SK-N-SH (cell line): ENCODE results near the gene GALNT17. TPM values are rescaled to one million over a fixed set of nuclear protein-coding genes. Genes with fewer than 3 reads are reported as not detected.

Experiments used
- CTCF ChIA-PET: fragments of 300-600, 350-600 bp; formaldehyde crosslinking; extraction: SDS; loops from one replicate; lab custom pipeline; 2021; lab: Yijun Ruan, JAX
- POLR2A ChIA-PET: fragments of 350-600 bp; sonication (Branson Sonifier 250); formaldehyde crosslinking; extraction: SDS; loops from one replicate; lab custom pipeline; 2020; ENCODE audit warnings: antibody characterized with exemption, inconsistent platforms; lab: Yijun Ruan, JAX
- DNase-seq: peaks from one replicate; pipeline ENCODE4 v3.0.0; 2012
- H2AFZ ChIP-seq: fragments of 200-600 bp; sonication (generic); 2 replicates; pipeline ENCODE4 v1.8.1; 2016; ENCODE audit warnings: antibody characterized with exemption, mild to moderate bottlenecking, low read depth
- H3F3A ChIP-seq: fragments of 200-600 bp; sonication (generic); replicated peaks from 2 replicates; pipeline ENCODE3; 2016; ENCODE audit warnings: antibody characterized with exemption, mild to moderate bottlenecking; ENCODE audit not compliant: insufficient read depth
- H3K27ac ChIP-seq, 2 experiments: fragments of 200-500 bp in 1 of 2; fragments of 200-600 bp in 1 of 2; sonication (Bioruptor generic) in 1 of 2; sonication (generic), shearing (Covaris generic) in 1 of 2; 2 replicates each; pipeline versions ENCODE4 v1.5.1 to v1.6.1; 2014 to 2016; ENCODE audit warnings: low read depth in 2 of 2, inconsistent platforms in 1 of 2, low read length in 1 of 2, mild to moderate bottlenecking in 1 of 2, mixed read lengths in 1 of 2
- H3K27me3 ChIP-seq: fragments of 200-600 bp; sonication (generic), shearing (Covaris generic); 2 replicates; pipeline ENCODE4 v1.6.1; 2016; ENCODE audit warnings: mixed run types; ENCODE audit not compliant: insufficient read depth
- H3K36me3 ChIP-seq, 2 experiments: fragments of 200-500 bp in 1 of 2; fragments of 200-600 bp in 1 of 2; sonication (Bioruptor generic) in 1 of 2; sonication (generic) in 1 of 2; replicated peaks in 1 of 2; 2 replicates each; pipeline versions ENCODE3 to v1.5.1; 2014 to 2016; ENCODE audit warnings: low read length in 1 of 2, mild to moderate bottlenecking in 1 of 2; ENCODE audit not compliant: insufficient read depth in 2 of 2, control insufficient read depth in 1 of 2
- H3K4me1 ChIP-seq, 2 experiments: fragments of 200-500 bp in 1 of 2; fragments of 200-600 bp in 1 of 2; sonication (Bioruptor generic) in 1 of 2; sonication (generic), shearing (Covaris generic) in 1 of 2; 2 replicates each; pipeline versions ENCODE4 v1.5.1 to v1.6.1; 2014 to 2016; ENCODE audit warnings: low read depth in 1 of 2, low read length in 1 of 2, mixed run types in 1 of 2; ENCODE audit not compliant: insufficient read depth in 2 of 2, control insufficient read depth in 1 of 2
- H3K4me2 ChIP-seq: fragments of 200-600 bp; sonication (generic), shearing (Covaris generic); 2 replicates; pipeline ENCODE4 v1.6.1; 2017; ENCODE audit warnings: mixed run types
- H3K4me3 ChIP-seq, 2 experiments: fragments of 200-500 bp in 1 of 2; fragments of 200-600 bp in 1 of 2; sonication (Bioruptor generic) in 1 of 2; sonication (generic), shearing (Covaris generic) in 1 of 2; 2 replicates each; pipeline versions ENCODE4 v1.5.1 to v1.8.1; 2014 to 2016; ENCODE audit warnings: low read depth in 2 of 2, inconsistent platforms in 1 of 2, low read length in 1 of 2, mild to moderate bottlenecking in 1 of 2, mixed read lengths in 1 of 2, moderate library complexity in 1 of 2
- H3K79me2 ChIP-seq: fragments of 200-600 bp; sonication (generic); 2 replicates; pipeline ENCODE4 v1.8.1; 2017; ENCODE audit warnings: mild to moderate bottlenecking; ENCODE audit not compliant: insufficient read depth
- H3K9ac ChIP-seq: fragments of 200-600 bp; sonication (generic); 2 replicates; pipeline ENCODE4 v1.6.1; 2017; ENCODE audit warnings: mixed run types
- H3K9me2 ChIP-seq: fragments of 200-600 bp; sonication (generic); 2 replicates; pipeline ENCODE4 v1.6.1; 2017; ENCODE audit warnings: mixed run types
- H3K9me3 ChIP-seq: fragments of 200-600 bp; sonication (generic); 2 replicates; pipeline ENCODE4 v1.6.1; 2017; ENCODE audit warnings: mixed run types, mild to moderate bottlenecking, moderate library complexity
- H4K20me1 ChIP-seq: fragments of 200-600 bp; sonication (generic); 2 replicates; pipeline ENCODE4 v1.6.1; 2017; ENCODE audit warnings: mild to moderate bottlenecking, mixed run types; ENCODE audit not compliant: insufficient read depth
- CTCF ChIP-seq: fragments of 200-600 bp; sonication (generic); IDR thresholded peaks from 2 replicates; pipeline ENCODE4 v1.6.1; 2017; ENCODE audit warnings: antibody characterized with exemption, mild to moderate bottlenecking, moderate library complexity
- EZH2phosphoT487 ChIP-seq: fragments of 200-600 bp; sonication (generic); IDR thresholded peaks from 2 replicates; pipeline ENCODE4 v1.6.1; 2017; ENCODE audit warnings: low read depth, mixed run types, mild to moderate bottlenecking, antibody characterized with exemption, moderate library complexity, borderline replicate concordance
- FOXJ3 ChIP-seq: sonication (generic); formaldehyde crosslinking; IDR thresholded peaks from 2 replicates; pipeline ENCODE4 v1.5.1; 2020; ENCODE audit warnings: mild to moderate bottlenecking, missing genetic modification reagents
- GABPA ChIP-seq: IDR thresholded peaks from 2 replicates; pipeline ENCODE4 v1.4.0; 2012; ENCODE audit warnings: low read depth, mild to moderate bottlenecking
- GATA2 ChIP-seq: sonication (generic); formaldehyde crosslinking; IDR thresholded peaks from 2 replicates; pipeline ENCODE4 v1.5.0; 2020; ENCODE audit warnings: mild to moderate bottlenecking, missing genetic modification reagents
- JUND ChIP-seq: IDR thresholded peaks from 2 replicates; pipeline ENCODE4 v1.4.0; 2012
- MEF2A ChIP-seq: IDR thresholded peaks from 2 replicates; pipeline ENCODE4 v1.4.0; 2012; ENCODE audit warnings: low read depth, borderline replicate concordance
- NFIC ChIP-seq: IDR thresholded peaks from 2 replicates; pipeline ENCODE4 v1.4.0; 2012; ENCODE audit warnings: borderline replicate concordance
- NRF1 ChIP-seq: IDR thresholded peaks from 2 replicates; pipeline ENCODE4 v1.6.1; 2012; ENCODE audit warnings: low read depth, mild to moderate bottlenecking, low read length
- PBX3 ChIP-seq: IDR thresholded peaks from 2 replicates; pipeline ENCODE4; 2012
- RAD21 ChIP-seq: IDR thresholded peaks from 2 replicates; pipeline ENCODE4 v1.6.1; 2012; ENCODE audit warnings: mild to moderate bottlenecking, low read length
- RCOR1 ChIP-seq: fragments of 150-350 bp; IDR thresholded peaks from 2 replicates; pipeline ENCODE4 v1.6.1; 2017; ENCODE audit warnings: antibody characterized with exemption, low read length
- REST ChIP-seq: IDR thresholded peaks from 2 replicates; pipeline ENCODE4 v1.6.1; 2012; ENCODE audit warnings: mild to moderate bottlenecking, low read depth, low read length, moderate library complexity
- RFX5 ChIP-seq: IDR thresholded peaks from 2 replicates; pipeline ENCODE4 v1.6.1; 2012; ENCODE audit warnings: mild to moderate bottlenecking, improper control_type of control experiment, low read length
- SIN3A ChIP-seq: IDR thresholded peaks from 2 replicates; pipeline ENCODE4 v1.6.1; 2012; ENCODE audit warnings: low read depth, mild to moderate bottlenecking, low read length, moderate library complexity, borderline replicate concordance
- TAF1 ChIP-seq: IDR thresholded peaks from 2 replicates; pipeline ENCODE4 v1.6.1; 2012; ENCODE audit warnings: low read depth, mild to moderate bottlenecking, low read length, moderate library complexity, borderline replicate concordance
- TCF12 ChIP-seq: IDR thresholded peaks from 2 replicates; pipeline ENCODE4 v1.4.0; 2012
- TEAD4 ChIP-seq: IDR thresholded peaks from 2 replicates; pipeline ENCODE4 v1.4.0; 2012; ENCODE audit warnings: mild to moderate bottlenecking, borderline replicate concordance; ENCODE audit not compliant: insufficient read depth
- WGBS: methylation state at CpG from one replicate; pipeline ENCODE4 v1.1.6; 2017; ENCODE audit warnings: low lambda C conversion rate; 5-methylcytosine and 5-hydroxymethylcytosine counted together
- polyA plus RNA-seq, 3 experiments: library from polyadenylated mRNA; depleted of rRNA; stranded (reverse); fragments of >200 nt; gene quantifications; 2 replicates each; pipeline ENCODE4 v1.2.3, GENCODE V29; 2012
- TF ChIP-seq, protein P1 (sequence below): IDR thresholded peaks from 2 replicates; pipeline ENCODE4 v1.4.0; 2012; ENCODE audit warnings: low read depth
- TF ChIP-seq, protein P2 (sequence below): fragments of 150-350 bp; IDR thresholded peaks from 2 replicates; pipeline ENCODE4 v1.6.1; 2016; ENCODE audit warnings: mild to moderate bottlenecking, low read depth, low read length

Gene GALNT17
- polyA plus RNA-seq, 1 of the 3 experiments (the other 2 are of a cell fraction) = not detected

DNA sequence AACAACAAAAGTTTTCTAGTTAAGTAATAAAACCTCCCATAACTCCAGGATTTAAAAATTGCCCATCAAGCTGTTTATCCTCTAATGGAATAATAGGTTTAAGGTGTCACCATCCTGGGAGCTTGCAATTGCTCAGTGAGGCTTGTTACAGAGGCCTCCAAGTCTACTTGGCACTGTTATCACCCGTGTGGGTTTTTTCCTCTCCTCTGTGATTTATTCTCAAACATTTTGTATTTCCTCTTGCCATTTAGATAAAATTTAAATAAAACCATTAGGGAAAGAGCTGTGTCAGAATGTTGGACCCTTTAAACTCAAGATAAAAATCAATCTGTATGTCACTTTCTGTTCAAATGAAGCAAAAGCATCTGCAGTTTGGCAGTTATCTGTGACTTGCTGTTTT lies 202.6 kb downstream of the GALNT17 start:
- Histone ChIP-seq H3F3A (no peaks in the 10 kb centered on the region), H3K4me2 (no peak overlapping the region), H3K27me3 (no peaks in the 10 kb centered on the region), H3K27ac (no peak overlapping the region), H3K9me2 (no peaks in the 10 kb centered on the region), H2AFZ (no peak overlapping the region), H3K4me1 (no peaks in the 10 kb centered on the region), H3K79me2 (no peaks in the 10 kb centered on the region), H4K20me1 (no peaks in the 10 kb centered on the region), H3K9ac (no peak overlapping the region)
- 7% methylated on average over 1 of the region's 1 CpG for WGBS
- DNase-seq = no peak
- POLR2A ChIA-PET = no interaction called here
- no peak for TF ChIP-seq MEF2A
- TF ChIP-seq RFX5 = no peak
- TF ChIP-seq, protein P1, sequence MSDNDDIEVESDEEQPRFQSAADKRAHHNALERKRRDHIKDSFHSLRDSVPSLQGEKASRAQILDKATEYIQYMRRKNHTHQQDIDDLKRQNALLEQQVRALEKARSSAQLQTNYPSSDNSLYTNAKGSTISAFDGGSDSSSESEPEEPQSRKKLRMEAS = no peak
- TF ChIP-seq SIN3A = no peak
- no peak for TF ChIP-seq TAF1
- no peak for TF ChIP-seq EZH2phosphoT487
- TF ChIP-seq TCF12 = no peak
- TF ChIP-seq NFIC = no peak
- no peak for TF ChIP-seq REST
- TF ChIP-seq, protein P2, sequence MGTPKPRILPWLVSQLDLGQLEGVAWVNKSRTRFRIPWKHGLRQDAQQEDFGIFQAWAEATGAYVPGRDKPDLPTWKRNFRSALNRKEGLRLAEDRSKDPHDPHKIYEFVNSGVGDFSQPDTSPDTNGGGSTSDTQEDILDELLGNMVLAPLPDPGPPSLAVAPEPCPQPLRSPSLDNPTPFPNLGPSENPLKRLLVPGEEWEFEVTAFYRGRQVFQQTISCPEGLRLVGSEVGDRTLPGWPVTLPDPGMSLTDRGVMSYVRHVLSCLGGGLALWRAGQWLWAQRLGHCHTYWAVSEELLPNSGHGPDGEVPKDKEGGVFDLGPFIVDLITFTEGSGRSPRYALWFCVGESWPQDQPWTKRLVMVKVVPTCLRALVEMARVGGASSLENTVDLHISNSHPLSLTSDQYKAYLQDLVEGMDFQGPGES = no peak
- TF ChIP-seq PBX3 = no peak
- TF ChIP-seq FOXJ3 (CRISPR knock-in tag) = no peak
- no peak for TF ChIP-seq CTCF
- TF ChIP-seq RCOR1 = no peak
- TF ChIP-seq RAD21 = no peak
- TF ChIP-seq JUND = no peak
- no peak for TF ChIP-seq GATA2
- no peak for TF ChIP-seq TEAD4
- TF ChIP-seq NRF1 = no peak
- no peak for TF ChIP-seq GABPA
- TF ChIP-seq, all 33 proteins: peak for 0
- CTCF ChIA-PET = no interaction called here
- no peaks in the 10 kb centered on the region for H3K36me3 ChIP-seq
- H3K9me3 ChIP-seq = peaks cover 10% of the 10 kb centered on the region; the same call in 1 of the 2 replicates
- H3K4me3 ChIP-seq = no peak overlapping the region
